Caco-2 (cell line): ENCODE data around the gene RAPGEF2. TPM values are rescaled to one million over a fixed set of nuclear protein-coding genes. Genes with fewer than 3 reads are reported as not detected.
"Not testable (repeated sequence)": the region's sequence is repeated elsewhere in the genome, so short reads cannot be mapped to it uniquely, and the experiment has no call there.

ENCODE experiments used
- BruUV-seq: library from RNA; stranded (reverse); fragments of 400-500 nt; replicated peaks from 2 replicates; lab custom pipeline; 2021; lab: Mats Ljungman, UMichigan
- CTCF ChIA-PET: fragments of 300-600 bp; sonication (Branson Sonifier 250); formaldehyde crosslinking; loops from one replicate; lab custom pipeline; 2022; ENCODE audit warnings: antibody characterized with exemption; lab: Charles Lee
- POLR2A ChIA-PET: fragments of 300-600 bp; sonication (Branson Sonifier 250); formaldehyde crosslinking; loops from one replicate; lab custom pipeline; 2022; ENCODE audit warnings: antibody characterized with exemption; lab: Charles Lee
- DNase-seq, 2 experiments: peaks; one replicate each; pipeline versions ENCODE4 v3.0.0 to v3.0.0-alpha.2; 2020 to 2022
- H3K27me3 ChIP-seq: replicated peaks from 2 replicates; pipeline ENCODE4 v1.6.0; 2011; ENCODE audit warnings: low read length; ENCODE audit not compliant: control insufficient read depth, insufficient read depth
- H3K36me3 ChIP-seq: 2 replicates; pipeline ENCODE4 v1.5.1; 2011; ENCODE audit warnings: low read length; ENCODE audit not compliant: control insufficient read depth, insufficient read depth
- H3K4me1 ChIP-seq: fragments of 250-450 bp; sonication (Bioruptor Pico); 2 replicates; pipeline ENCODE4 v1.5.1; 2020; ENCODE audit warnings: mild to moderate bottlenecking
- H3K4me3 ChIP-seq: 2 replicates; pipeline ENCODE4 v1.5.1; 2011; ENCODE audit warnings: low read depth, mild to moderate bottlenecking, control low read depth, low read length
- H3K9me3 ChIP-seq: fragments of 250-450 bp; sonication (Bioruptor Pico); 2 replicates; pipeline ENCODE4 v1.5.1; 2020; ENCODE audit warnings: mild to moderate bottlenecking, moderate library complexity
- H3K27ac Mint-ChIP-seq: one replicate; pipeline ENCODE4 v1.8.0; 2022; ENCODE audit warnings: mixed read lengths; ENCODE audit not compliant: unreplicated experiment
- H3K27me3 Mint-ChIP-seq: one replicate; pipeline ENCODE4 v1.8.0; 2022; ENCODE audit warnings: mixed read lengths; ENCODE audit not compliant: insufficient read depth, unreplicated experiment
- H3K36me3 Mint-ChIP-seq: one replicate; pipeline ENCODE4 v1.8.0; 2022; ENCODE audit warnings: mild to moderate bottlenecking, mixed read lengths; ENCODE audit not compliant: insufficient read depth, unreplicated experiment
- H3K4me1 Mint-ChIP-seq: one replicate; pipeline ENCODE4 v1.8.0; 2022; ENCODE audit warnings: low read depth, mixed read lengths; ENCODE audit not compliant: unreplicated experiment
- H3K4me3 Mint-ChIP-seq: one replicate; pipeline ENCODE4 v1.8.0; 2022; ENCODE audit warnings: mild to moderate bottlenecking, moderate library complexity, mixed read lengths; ENCODE audit not compliant: unreplicated experiment
- H3K9me3 Mint-ChIP-seq: one replicate; pipeline ENCODE4 v1.8.0; 2022; ENCODE audit warnings: mixed read lengths; ENCODE audit not compliant: unreplicated experiment
- intact Hi-C: fragments of 100-400 bp; cut with micrococcal nuclease; formaldehyde crosslinking; loops from one replicate; pipeline ENCODE4 v1.10.0; 2022; ENCODE audit not compliant: unreplicated experiment
- total RNA-seq: library from RNA; stranded (reverse); gene quantifications from 2 replicates; pipeline ENCODE4 v1.2.3, GENCODE V29; 2022
- TF ChIP-seq, protein P1 (sequence below), 2 experiments: fragments of 200-600 bp in 1 of 2; IDR thresholded peaks; 1 replicate in 1 of 2; 2 replicates in 1 of 2; pipeline versions ENCODE4 v1.5.1 to v1.8.0; 2011 to 2022; ENCODE audit warnings: antibody characterized with exemption in 1 of 2, control low read depth in 1 of 2, inconsistent platforms in 1 of 2, low read depth in 1 of 2, low read length in 1 of 2, mild to moderate bottlenecking in 1 of 2, moderate library complexity in 1 of 2; ENCODE audit not compliant: insufficient read depth in 1 of 2, severe bottlenecking in 1 of 2, unreplicated experiment in 1 of 2

Gene RAPGEF2
- total RNA-seq, 1 experiment from 2014 or later = 67.6 TPM

DNA sequence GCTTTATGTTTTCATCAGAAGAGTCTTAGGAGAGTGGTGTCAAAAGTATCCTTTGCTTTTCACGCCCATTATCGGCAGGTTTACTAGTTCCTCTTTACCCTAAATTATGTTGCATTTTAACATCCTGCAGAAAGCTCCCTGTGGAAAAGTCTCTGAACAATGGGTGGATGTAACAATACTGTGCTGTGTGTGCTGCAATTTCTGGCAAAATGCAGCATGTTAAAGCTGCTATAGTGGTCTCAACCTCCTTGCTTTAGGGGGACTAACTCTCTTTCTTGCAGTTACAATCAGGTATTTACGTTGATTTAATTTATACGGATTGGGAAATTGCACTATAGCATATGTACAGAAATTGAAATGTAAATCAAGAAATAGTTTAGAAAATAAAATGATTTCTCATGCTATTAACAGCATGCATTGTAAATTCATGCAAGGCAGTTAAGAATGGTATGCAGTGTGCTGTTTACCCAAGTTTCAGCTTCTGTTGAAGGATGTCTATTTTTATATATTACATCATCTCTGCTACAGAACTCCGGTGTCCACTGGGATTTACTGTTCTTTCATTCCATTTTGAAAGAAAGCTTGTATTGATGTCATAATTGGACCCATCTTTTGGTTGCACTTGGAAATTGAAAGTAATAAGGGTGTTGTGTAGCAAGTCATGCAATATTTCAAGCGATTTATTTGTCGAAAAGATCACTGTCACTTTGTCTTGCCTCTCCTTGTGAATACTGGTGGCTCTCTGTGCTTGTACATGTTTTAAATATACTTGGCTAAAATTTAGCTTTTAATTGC is 145.7 kb downstream of the RAPGEF2 start:
- Histone ChIP-seq H3K9me3 (no peaks in the 10 kb centered on the region), H3K4me1 (peaks cover 8% of the 10 kb centered on the region), H3K36me3 (no peaks in the 10 kb centered on the region; the same call in 1 of the 2 replicates), H3K27me3 (no peaks in the 10 kb centered on the region), H3K4me3 (no peak overlapping the region)
- TF ChIP-seq, protein P1, sequence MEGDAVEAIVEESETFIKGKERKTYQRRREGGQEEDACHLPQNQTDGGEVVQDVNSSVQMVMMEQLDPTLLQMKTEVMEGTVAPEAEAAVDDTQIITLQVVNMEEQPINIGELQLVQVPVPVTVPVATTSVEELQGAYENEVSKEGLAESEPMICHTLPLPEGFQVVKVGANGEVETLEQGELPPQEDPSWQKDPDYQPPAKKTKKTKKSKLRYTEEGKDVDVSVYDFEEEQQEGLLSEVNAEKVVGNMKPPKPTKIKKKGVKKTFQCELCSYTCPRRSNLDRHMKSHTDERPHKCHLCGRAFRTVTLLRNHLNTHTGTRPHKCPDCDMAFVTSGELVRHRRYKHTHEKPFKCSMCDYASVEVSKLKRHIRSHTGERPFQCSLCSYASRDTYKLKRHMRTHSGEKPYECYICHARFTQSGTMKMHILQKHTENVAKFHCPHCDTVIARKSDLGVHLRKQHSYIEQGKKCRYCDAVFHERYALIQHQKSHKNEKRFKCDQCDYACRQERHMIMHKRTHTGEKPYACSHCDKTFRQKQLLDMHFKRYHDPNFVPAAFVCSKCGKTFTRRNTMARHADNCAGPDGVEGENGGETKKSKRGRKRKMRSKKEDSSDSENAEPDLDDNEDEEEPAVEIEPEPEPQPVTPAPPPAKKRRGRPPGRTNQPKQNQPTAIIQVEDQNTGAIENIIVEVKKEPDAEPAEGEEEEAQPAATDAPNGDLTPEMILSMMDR (IDR thresholded peaks at IDR 0.05; ENCODE audit: insufficient read depth in 1 of 2, low read depth in 1 of 2, low read length in 1 of 2, severe bottlenecking in 1 of 2, unreplicated experiment in 1 of 2) = no peak
- peak overlapping the region; percentile 36 for H3K27ac Mint-ChIP-seq
- peaks cover 11% of the 10 kb centered on the region for H3K4me1 Mint-ChIP-seq
- DNase-seq = peak in 1 of 2 experiments; percentile 16
- no peaks in the 10 kb centered on the region for H3K9me3 Mint-ChIP-seq
- no peak overlapping the region for H3K4me3 Mint-ChIP-seq
- ChIA-PET POLR2A (interaction anchor here (0.6 kb wide), 1 partner anchor 31 kb away, joined by 3 read pairs; no protein-coding TSS in a partner anchor), CTCF (interaction anchor here (1.6 kb wide), 1 partner anchor 46 kb away, joined by 4 read pairs; no protein-coding TSS in a partner anchor)
- H3K36me3 Mint-ChIP-seq = peaks cover 45% of the 10 kb centered on the region
- no peaks in the 10 kb centered on the region for H3K27me3 Mint-ChIP-seq
- no TSS peak for BruUV-seq
- intact Hi-C loops = loop anchor here (1.0 kb wide), 1 partner anchor 19 kb away; no protein-coding TSS in a partner anchor

- Mint-ChIP-seq H3K27ac (no peak overlapping the region), H3K36me3 (peaks cover 37% of the 10 kb centered on the region), H3K4me1 (peaks cover 11% of the 10 kb centered on the region), H3K4me3 (no peak overlapping the region), H3K27me3 (no peaks in the 10 kb centered on the region), H3K9me3 (no peaks in the 10 kb centered on the region)
- no TSS peak for BruUV-seq
- DNase-seq = no peak
- TF ChIP-seq, protein P1 (IDR thresholded peaks at IDR 0.05; ENCODE audit: insufficient read depth in 1 of 2, low read depth in 1 of 2, low read length in 1 of 2, severe bottlenecking in 1 of 2, unreplicated experiment in 1 of 2) = no peak
- peaks cover 8% of the 10 kb centered on the region for H3K4me1 ChIP-seq
- intact Hi-C loops = no loop called here
- H3K9me3 ChIP-seq = no peaks in the 10 kb centered on the region
- ChIA-PET CTCF (no interaction called here), POLR2A (no interaction called here)
- H3K27me3 ChIP-seq = no peaks in the 10 kb centered on the region
- H3K36me3 ChIP-seq = no peaks in the 10 kb centered on the region; the same call in 1 of the 2 replicates
- H3K4me3 ChIP-seq = no peak overlapping the region
These were observed 148.0 kb downstream of the RAPGEF2 start for GRCh38 chr4:159250751-159251325.

- not testable (repeated sequence) for H3K27me3 Mint-ChIP-seq
These were observed 148.7 kb downstream of the RAPGEF2 start for GRCh38 chr4:159251580-159251979.

More at GRCh38 chr4:159251580-159251979, 148.7 kb downstream of the RAPGEF2 start:
- DNase-seq, intact Hi-C loops, POLR2A ChIA-PET, H3K9me3 Mint-ChIP-seq, H3K4me3 Mint-ChIP-seq, CTCF ChIA-PET, H3K27ac Mint-ChIP-seq, H3K4me1 ChIP-seq, H3K36me3 ChIP-seq, H3K27me3 ChIP-seq, H3K9me3 ChIP-seq, BruUV-seq, H3K4me3 ChIP-seq: not testable (repeated sequence)
- H3K4me1 Mint-ChIP-seq = peaks cover 11% of the 10 kb centered on the region
- H3K36me3 Mint-ChIP-seq = peaks cover 42% of the 10 kb centered on the region
